ENCODE data around the gene BNIP5. TPM values are rescaled to one million over a fixed set of nuclear protein-coding genes. Genes with fewer than 3 reads are reported as not detected.

BNIP5 gene
- total RNA-seq, 1 donor from 2014 or later, result not detected

- TF ChIP-seq, protein P1, sequence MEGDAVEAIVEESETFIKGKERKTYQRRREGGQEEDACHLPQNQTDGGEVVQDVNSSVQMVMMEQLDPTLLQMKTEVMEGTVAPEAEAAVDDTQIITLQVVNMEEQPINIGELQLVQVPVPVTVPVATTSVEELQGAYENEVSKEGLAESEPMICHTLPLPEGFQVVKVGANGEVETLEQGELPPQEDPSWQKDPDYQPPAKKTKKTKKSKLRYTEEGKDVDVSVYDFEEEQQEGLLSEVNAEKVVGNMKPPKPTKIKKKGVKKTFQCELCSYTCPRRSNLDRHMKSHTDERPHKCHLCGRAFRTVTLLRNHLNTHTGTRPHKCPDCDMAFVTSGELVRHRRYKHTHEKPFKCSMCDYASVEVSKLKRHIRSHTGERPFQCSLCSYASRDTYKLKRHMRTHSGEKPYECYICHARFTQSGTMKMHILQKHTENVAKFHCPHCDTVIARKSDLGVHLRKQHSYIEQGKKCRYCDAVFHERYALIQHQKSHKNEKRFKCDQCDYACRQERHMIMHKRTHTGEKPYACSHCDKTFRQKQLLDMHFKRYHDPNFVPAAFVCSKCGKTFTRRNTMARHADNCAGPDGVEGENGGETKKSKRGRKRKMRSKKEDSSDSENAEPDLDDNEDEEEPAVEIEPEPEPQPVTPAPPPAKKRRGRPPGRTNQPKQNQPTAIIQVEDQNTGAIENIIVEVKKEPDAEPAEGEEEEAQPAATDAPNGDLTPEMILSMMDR (IDR thresholded peaks at IDR 0.05), result no peak
- intact Hi-C loops (cut with DNase I), result no loop called here
- Histone ChIP-seq H3K27ac (no peak overlapping the region), H3K27me3 (no peaks in the 10 kb centered on the region), H3K36me3 (no peaks in the 10 kb centered on the region), H3K9me3 (no peaks in the 10 kb centered on the region), H3K4me3 (no peak overlapping the region), H3K4me1 (peaks cover 0 to 37% of the 10 kb centered on the region in 2 donors)
- DNase-seq (ENCODE audit: low spot score in 2 of 2), result no peak
Observed at GRCh38 chr6:36346486-36347273, 10.0 kb upstream of the BNIP5 start.

DNA sequence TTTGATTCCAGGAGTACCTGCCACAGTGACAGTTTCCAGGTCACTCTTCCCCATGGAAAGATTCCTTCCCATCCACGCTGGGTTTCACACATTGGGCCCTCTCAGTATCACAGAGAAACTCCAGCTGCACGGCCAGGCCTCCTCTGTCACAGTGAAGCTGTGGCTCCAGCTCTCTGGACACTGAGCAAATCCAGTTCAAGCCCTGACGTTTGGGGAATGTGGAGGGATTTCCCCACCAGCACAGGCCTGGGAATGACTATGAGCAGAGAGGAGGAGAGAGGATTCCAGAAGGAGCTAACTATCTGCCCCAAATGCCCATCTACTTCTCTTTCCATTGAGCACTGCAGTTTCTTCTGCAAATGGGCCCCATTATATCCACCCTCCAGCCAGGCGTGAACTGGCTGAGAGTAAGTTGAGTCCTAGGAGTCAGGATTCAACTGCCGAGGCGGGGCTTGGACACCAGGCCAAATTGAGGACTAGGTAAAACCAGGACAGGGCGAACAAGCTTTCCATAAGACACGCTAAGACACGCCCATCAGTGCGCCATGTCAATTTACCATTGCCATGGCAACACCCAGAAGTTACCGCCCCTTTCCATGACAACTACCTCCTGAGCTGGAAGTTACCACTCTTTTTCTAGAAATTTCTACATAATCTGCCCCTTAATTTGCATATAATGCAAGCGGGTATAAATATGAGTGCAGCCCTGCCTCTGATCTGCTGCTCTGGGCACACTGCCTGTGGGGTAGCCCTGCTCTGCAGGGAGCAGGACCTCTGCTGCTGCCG lies 9.2 kb upstream of the BNIP5 start:
- Histone ChIP-seq H3K27me3 (no peaks in the 10 kb centered on the region), H3K36me3 (no peaks in the 10 kb centered on the region), H3K4me1 (peaks cover 0 to 32% of the 10 kb centered on the region in 2 donors), H3K9me3 (no peaks in the 10 kb centered on the region), H3K27ac (no peak overlapping the region), H3K4me3 (no peak overlapping the region)
- TF ChIP-seq, protein P1 (IDR thresholded peaks at IDR 0.05), result no peak
- no peak for DNase-seq (ENCODE audit: low spot score in 2 of 2)
- intact Hi-C loops (cut with DNase I), result no loop called here

DNA sequence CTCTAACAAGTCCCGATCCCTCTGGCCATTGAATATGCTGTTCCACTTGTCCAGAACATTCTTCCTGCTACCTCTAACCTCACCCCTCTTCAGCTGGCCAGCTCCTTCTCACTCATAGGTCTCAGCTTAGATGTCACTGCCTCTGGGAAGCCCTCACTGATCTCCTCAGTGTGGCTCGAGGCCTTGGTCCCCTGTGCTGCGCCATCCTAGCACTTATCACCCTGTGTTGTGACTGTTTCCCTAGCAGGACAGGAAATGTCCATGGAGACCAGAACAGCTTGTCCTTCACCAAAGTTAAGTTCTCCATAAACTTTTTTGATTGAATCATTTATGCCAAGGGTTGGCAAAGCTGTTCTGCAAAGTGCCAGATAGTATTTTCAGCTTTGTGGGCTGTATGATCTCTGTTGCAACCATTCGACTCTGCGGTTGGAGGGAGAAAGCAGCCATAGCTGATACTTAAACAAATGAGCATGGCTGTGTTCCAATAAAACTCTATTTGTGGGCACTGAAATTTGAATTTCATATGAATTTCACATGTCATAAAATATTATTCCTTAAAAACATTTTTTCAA lies 6.5 kb upstream of the BNIP5 start:
- intact Hi-C loops (cut with DNase I), result no loop called here
- Histone ChIP-seq H3K4me3 (no peak overlapping the region), H3K4me1 (peaks cover 0 to 20% of the 10 kb centered on the region in 2 donors), H3K36me3 (no peaks in the 10 kb centered on the region), H3K27ac (peak overlapping the region; percentile 37 to 56), H3K27me3 (no peaks in the 10 kb centered on the region), H3K9me3 (no peaks in the 10 kb centered on the region)
- DNase-seq (ENCODE audit: low spot score in 2 of 2), result no peak
- TF ChIP-seq, protein P1 (IDR thresholded peaks at IDR 0.05), result no peak

GRCh38 chr6:36340618-36341454 lies 4.1 kb upstream of the BNIP5 start:
- DNase-seq (ENCODE audit: low spot score in 2 of 2), result peak in 1 of 2 donors; percentile 91
- Histone ChIP-seq H3K27ac (peak overlapping the region in 1 of 2 donors; percentile 53), H3K9me3 (no peaks in the 10 kb centered on the region), H3K4me1 (peaks cover 0 to 20% of the 10 kb centered on the region in 2 donors), H3K36me3 (no peaks in the 10 kb centered on the region), H3K27me3 (no peaks in the 10 kb centered on the region), H3K4me3 (peak overlapping the region in 1 of 2 donors; percentile 52)
- intact Hi-C loops (cut with DNase I), result loop anchor here (1.0 kb wide), 1 partner anchor 19 kb away; no protein-coding TSS in a partner anchor
- TF ChIP-seq, protein P1 (IDR thresholded peaks at IDR 0.05), result peak; percentile 90 to 97 (median 97)

- DNase-seq (ENCODE audit: low spot score in 2 of 2), result no peak
- TF ChIP-seq, protein P1 (IDR thresholded peaks at IDR 0.05), result no peak
- Histone ChIP-seq H3K9me3 (no peaks in the 10 kb centered on the region), H3K27ac (peak overlapping the region in 1 of 2 donors; percentile 53), H3K36me3 (no peaks in the 10 kb centered on the region), H3K4me3 (no peak overlapping the region), H3K4me1 (peaks cover 0 to 20% of the 10 kb centered on the region in 2 donors), H3K27me3 (no peaks in the 10 kb centered on the region)
- intact Hi-C loops (cut with DNase I), result no loop called here
Observed at GRCh38 chr6:36340306-36340617, 3.6 kb upstream of the BNIP5 start.
